H1 (cell line): ENCODE measurements around the gene BPIFB4. TPM values are rescaled to one million over a fixed set of nuclear protein-coding genes. Genes with fewer than 3 reads are reported as not detected.

Source experiments
- CTCF ChIA-PET: fragments of 300-600 bp; sonication (Branson Sonifier 250); formaldehyde crosslinking; loops from one replicate; lab custom pipeline; 2021; ENCODE audit not compliant: partially characterized antibody; lab: Charles Lee
- POLR2A ChIA-PET: fragments of 300-600 bp; sonication (Branson Sonifier 250); formaldehyde crosslinking; loops from one replicate; lab custom pipeline; 2021; ENCODE audit warnings: inconsistent platforms; ENCODE audit not compliant: partially characterized antibody; lab: Charles Lee
- DNase-seq, 2 experiments: peaks; one replicate each; pipeline versions ENCODE4 v3.0.0 to v3.0.0-alpha.2; 2010 to 2022; ENCODE audit warnings: low spot score in 2 of 2, low read depth in 1 of 2, mixed read lengths in 1 of 2
- FAIRE-seq: peaks from 2 replicates; lab custom pipeline; 2011; peaks lifted over from hg19 to GRCh38; lab: Jason Lieb, UNC
- H2AFZ ChIP-seq: 2 replicates; pipeline ENCODE4 v1.8.1; 2012; ENCODE audit warnings: low read length, inconsistent platforms
- H2AK5ac ChIP-seq: 2 replicates; pipeline ENCODE4 v1.6.1; 2013; ENCODE audit warnings: low read depth, low read length
- H2BK120ac ChIP-seq: replicated peaks from 2 replicates; pipeline ENCODE3; 2013; ENCODE audit warnings: low read depth, low read length, inconsistent platforms
- H2BK12ac ChIP-seq: 2 replicates; pipeline ENCODE4 v1.6.1; 2013; ENCODE audit warnings: low read depth, low read length
- H2BK15ac ChIP-seq: 2 replicates; pipeline ENCODE4 v1.6.1; 2013; ENCODE audit warnings: low read length
- H2BK20ac ChIP-seq: 2 replicates; pipeline ENCODE4 v1.6.1; 2013; ENCODE audit warnings: low read length
- H2BK5ac ChIP-seq: 2 replicates; pipeline ENCODE4 v1.6.1; 2013; ENCODE audit warnings: low read depth, low read length
- H3K14ac ChIP-seq: 2 replicates; pipeline ENCODE4 v1.6.1; 2013; ENCODE audit warnings: inconsistent platforms; ENCODE audit not compliant: insufficient read length
- H3K18ac ChIP-seq: 2 replicates; pipeline ENCODE4 v1.6.1; 2013; ENCODE audit warnings: low read length; ENCODE audit errors: extremely low read depth
- H3K23ac ChIP-seq: 2 replicates; pipeline ENCODE4 v1.6.1; 2013; ENCODE audit warnings: inconsistent platforms; ENCODE audit not compliant: insufficient read length
- H3K23me2 ChIP-seq: 2 replicates; pipeline ENCODE4 v1.6.1; 2013; ENCODE audit warnings: low read depth, low read length
- H3K27ac ChIP-seq: 2 replicates; pipeline ENCODE4 v1.6.1; 2011; ENCODE audit warnings: low read depth, low read length, inconsistent platforms
- H3K27me3 ChIP-seq, 4 experiments: replicated peaks in 1 of 4; 1 replicate in 1 of 4; 2 replicates in 3 of 4; pipeline versions ENCODE4 v1.6.1 to v1.8.1; 2011 to 2013; ENCODE audit warnings: low read length in 3 of 4, mild to moderate bottlenecking in 3 of 4, inconsistent platforms in 2 of 4, mixed read lengths in 2 of 4, moderate library complexity in 1 of 4; ENCODE audit not compliant: control insufficient read depth in 3 of 4, insufficient read depth in 3 of 4; ENCODE audit errors: extremely low read depth in 1 of 4
- H3K36me3 ChIP-seq, 4 experiments: 2 replicates each; pipeline versions ENCODE4 v1.6.1 to v1.8.1; 2011 to 2013; ENCODE audit warnings: mild to moderate bottlenecking in 4 of 4, low read length in 3 of 4, moderate library complexity in 2 of 4, control low read depth in 1 of 4, inconsistent platforms in 1 of 4; ENCODE audit not compliant: insufficient read depth in 4 of 4, control insufficient read depth in 2 of 4
- H3K4ac ChIP-seq: replicated peaks from 2 replicates; pipeline ENCODE3; 2013; ENCODE audit warnings: low read length, low read depth, mixed read lengths, inconsistent platforms; ENCODE audit not compliant: insufficient read length
- H3K4me1 ChIP-seq, 4 experiments: replicated peaks in 1 of 4; 1 replicate in 1 of 4; 2 replicates in 3 of 4; pipeline versions ENCODE4 v1.6.1 to v1.8.1; 2011 to 2013; ENCODE audit warnings: low read length in 3 of 4, inconsistent platforms in 2 of 4, mixed read lengths in 1 of 4; ENCODE audit not compliant: insufficient read depth in 4 of 4, control insufficient read depth in 3 of 4
- H3K4me2 ChIP-seq, 2 experiments: 2 replicates each; pipeline versions ENCODE4 v1.6.1 to v1.8.1; 2011 to 2013; ENCODE audit warnings: low read depth in 2 of 2, low read length in 2 of 2, control low read depth in 1 of 2, inconsistent platforms in 1 of 2, mild to moderate bottlenecking in 1 of 2; ENCODE audit not compliant: insufficient read depth in 1 of 2
- H3K4me3 ChIP-seq, 4 experiments: fragments of 200-600, 300-600 bp in 1 of 4; sonication (generic), shearing (Covaris generic), sonication (Bioruptor Twin) in 1 of 4; 2 replicates each; pipeline versions ENCODE4 v1.5.1 to v1.8.1; 2011 to 2016; ENCODE audit warnings: low read length in 4 of 4, low read depth in 3 of 4, control low read depth in 2 of 4, inconsistent platforms in 2 of 4, mild to moderate bottlenecking in 2 of 4, mixed read lengths in 1 of 4, moderate library complexity in 1 of 4; ENCODE audit not compliant: insufficient read depth in 2 of 4; ENCODE audit errors: extremely low read depth in 1 of 4
- H3K56ac ChIP-seq: replicated peaks from 2 replicates; pipeline ENCODE3; 2013; ENCODE audit warnings: low read depth, mild to moderate bottlenecking, mixed read lengths, low read length, inconsistent platforms; ENCODE audit not compliant: insufficient read length
- H3K79me1 ChIP-seq: 2 replicates; pipeline ENCODE4 v1.6.1; 2013; ENCODE audit warnings: low read depth, low read length, control low read depth
- H3K79me2 ChIP-seq, 2 experiments: 2 replicates each; pipeline versions ENCODE4 v1.6.1 to v1.8.1; 2012 to 2013; ENCODE audit warnings: low read length in 2 of 2, mild to moderate bottlenecking in 2 of 2, inconsistent platforms in 1 of 2; ENCODE audit not compliant: insufficient read depth in 2 of 2, control insufficient read depth in 1 of 2
- H3K9ac ChIP-seq, 4 experiments: replicated peaks in 1 of 4; 1 replicate in 1 of 4; 2 replicates in 3 of 4; pipeline versions ENCODE4 v1.6.1 to v1.8.1; 2011 to 2013; ENCODE audit warnings: low read depth in 3 of 4, low read length in 3 of 4, control low read depth in 2 of 4, mild to moderate bottlenecking in 2 of 4, moderate library complexity in 2 of 4, inconsistent platforms in 1 of 4; ENCODE audit errors: extremely low read depth in 1 of 4
- H3K9me3 ChIP-seq, 2 experiments: 2 replicates each; pipeline versions ENCODE4 v1.6.1 to v1.8.1; 2012 to 2013; ENCODE audit warnings: mild to moderate bottlenecking in 2 of 2, moderate library complexity in 2 of 2, control low read depth in 1 of 2, inconsistent platforms in 1 of 2, low read depth in 1 of 2, low read length in 1 of 2, mixed read lengths in 1 of 2; ENCODE audit not compliant: insufficient read depth in 2 of 2
- H4K20me1 ChIP-seq, 2 experiments: replicated peaks in 1 of 2; 2 replicates each; pipeline versions ENCODE3 to v1.8.1; 2011 to 2013; ENCODE audit warnings: inconsistent platforms in 2 of 2, low read length in 2 of 2, mild to moderate bottlenecking in 1 of 2; ENCODE audit not compliant: insufficient read depth in 2 of 2, control insufficient read depth in 1 of 2
- H4K5ac ChIP-seq: 2 replicates; pipeline ENCODE4 v1.6.1; 2013; ENCODE audit warnings: low read length, low read depth, mixed read lengths, inconsistent platforms; ENCODE audit not compliant: insufficient read length
- H4K8ac ChIP-seq: 2 replicates; pipeline ENCODE4 v1.8.0; 2013; ENCODE audit warnings: mild to moderate bottlenecking, moderate library complexity, low read length, inconsistent platforms; ENCODE audit not compliant: insufficient read depth; ENCODE audit errors: extremely low read depth
- H4K91ac ChIP-seq: replicated peaks from 2 replicates; pipeline ENCODE3; 2013; ENCODE audit warnings: low read length, mixed read lengths, inconsistent platforms; ENCODE audit not compliant: insufficient read length
- EGR1 ChIP-seq: IDR thresholded peaks from 2 replicates; pipeline ENCODE4 v1.6.1; 2011; ENCODE audit warnings: low read depth, low read length, borderline replicate concordance
- EP300 ChIP-seq, 2 experiments: IDR thresholded peaks; 1 replicate in 1 of 2; 2 replicates in 1 of 2; pipeline ENCODE4 v1.6.1; 2011 to 2012; ENCODE audit warnings: low read depth in 2 of 2, low read length in 2 of 2, mild to moderate bottlenecking in 2 of 2, borderline replicate concordance in 1 of 2, inconsistent platforms in 1 of 2, moderate library complexity in 1 of 2
- HDAC6 ChIP-seq: IDR thresholded peaks from one replicate; pipeline ENCODE4 v1.7.1; 2012; ENCODE audit warnings: low read depth, mild to moderate bottlenecking, inconsistent platforms, low read length, moderate library complexity
- KDM5A ChIP-seq: fragments of 200-600 bp; IDR thresholded peaks from 2 replicates; pipeline ENCODE4 v1.7.1; 2012; ENCODE audit warnings: mild to moderate bottlenecking, low read length, inconsistent platforms, mixed read lengths
- MAX ChIP-seq: IDR thresholded peaks from 2 replicates; pipeline ENCODE4 v1.6.1; 2012; ENCODE audit warnings: inconsistent platforms
- NANOG ChIP-seq: IDR thresholded peaks from 2 replicates; pipeline ENCODE4 v1.6.1; 2011; ENCODE audit warnings: low read length, low read depth, mild to moderate bottlenecking, inconsistent platforms; ENCODE audit not compliant: insufficient read depth, poor library complexity, severe bottlenecking
- SIX5 ChIP-seq: IDR thresholded peaks from 2 replicates; pipeline ENCODE4 v1.6.1; 2011; ENCODE audit warnings: mild to moderate bottlenecking, low read depth, low read length
- SUZ12 ChIP-seq: fragments of 200-600 bp; sonication (generic); IDR thresholded peaks from 2 replicates; pipeline ENCODE4 v1.6.1; 2012; ENCODE audit warnings: mild to moderate bottlenecking, inconsistent platforms, low read length, moderate library complexity, mixed read lengths
- WGBS, 2 experiments: shearing (Covaris generic) in 1 of 2; methylation state at CpG; one replicate each; pipeline versions ENCODE4 v1.1.6 to v1.1.7; 2013 to 2015; ENCODE audit warnings: low lambda C conversion rate in 2 of 2, mixed read lengths in 2 of 2, inconsistent platforms in 1 of 2, low coverage in 1 of 2, missing lambda C conversion rate in 1 of 2; ENCODE audit not compliant: insufficient replicate concordance in 2 of 2, insufficient coverage in 1 of 2, insufficient read length in 1 of 2; ENCODE audit errors: extremely low coverage in 1 of 2, missing lambda C conversion rate in 1 of 2; 5-methylcytosine and 5-hydroxymethylcytosine counted together
- polyA plus RNA-seq, 7 experiments: library from polyadenylated mRNA; depleted of rRNA in 3 of 7; stranded (reverse) in 5 of 7; unstranded in 2 of 7; fragments of >200 nt in 5 of 7; fragments of 200-250 nt in 2 of 7; gene quantifications; 1 replicate in 5 of 7; 2 replicates in 1 of 7; 4 replicates in 1 of 7; pipeline versions ENCODE4 v1.2.1 to v1.2.3, GENCODE V29; 2011 to 2013; ENCODE audit warnings: missing spikeins in 2 of 7, mixed read lengths in 2 of 7
- total RNA-seq: library from RNA; stranded (reverse); fragmentation: NEBNext Ultra II Directional; extraction: Animal tissue kit (Norgen Biotek cat#: 25700); gene quantifications from 2 replicates; pipeline ENCODE4 v1.2.1, GENCODE V29; 2021

Gene BPIFB4
- total and polyA plus RNA-seq, 2 of the 8 experiments (the other 6 are each of a cell fraction or from before 2014, with no cell fraction given): not detected

DNA sequence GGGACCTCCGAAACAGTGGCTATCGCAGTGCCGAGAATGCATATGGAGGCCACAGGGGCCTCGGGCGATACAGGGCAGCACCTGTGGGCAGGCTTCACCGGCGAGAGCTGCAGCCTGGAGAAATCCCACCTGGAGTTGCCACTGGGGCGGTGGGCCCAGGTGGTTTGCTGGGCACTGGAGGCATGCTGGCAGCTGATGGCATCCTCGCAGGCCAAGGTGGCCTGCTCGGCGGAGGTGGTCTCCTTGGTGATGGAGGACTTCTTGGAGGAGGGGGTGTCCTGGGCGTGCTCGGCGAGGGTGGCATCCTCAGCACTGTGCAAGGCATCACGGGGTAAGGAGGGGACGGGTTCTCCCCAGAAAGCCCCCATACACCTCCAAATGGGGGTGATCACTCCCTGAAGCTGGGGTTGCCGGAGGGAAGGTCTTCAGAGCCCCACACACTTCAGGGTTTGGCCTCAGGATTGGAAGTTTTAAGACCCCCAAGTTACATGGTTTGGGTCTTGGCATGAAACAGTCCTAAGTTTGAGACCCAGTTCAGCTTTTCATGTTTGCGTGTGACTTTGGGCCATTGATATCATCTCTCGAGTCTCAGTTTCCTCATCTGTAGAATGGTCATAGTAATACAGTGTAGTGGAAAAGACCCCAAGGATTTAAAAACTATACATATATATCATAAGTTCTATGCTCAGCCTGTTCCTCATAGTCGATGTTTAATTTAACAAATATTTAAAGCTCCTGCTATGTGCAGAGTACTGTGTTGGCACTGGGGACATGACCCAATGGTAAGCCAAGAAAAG, 4.3 kb downstream of the BPIFB4 start:
- Histone ChIP-seq H2BK12ac (no peak overlapping the region), H4K20me1 (no peaks in the 10 kb centered on the region), H2AK5ac (no peak overlapping the region), H3K4me1 (no peaks in the 10 kb centered on the region), H3K23me2 (peaks cover 2% of the 10 kb centered on the region; the same call in 1 of the 2 replicates), H2BK20ac (no peak overlapping the region), H3K4me3 (no peak overlapping the region), H2AFZ (no peak overlapping the region), H3K9me3 (no peaks in the 10 kb centered on the region), H2BK5ac (no peak overlapping the region), H3K27ac (no peak overlapping the region), H4K91ac (no peak overlapping the region), H3K79me1 (no peaks in the 10 kb centered on the region), H3K79me2 (no peaks in the 10 kb centered on the region), H3K23ac (no peak overlapping the region), H3K27me3 (no peaks in the 10 kb centered on the region), H2BK15ac (no peak overlapping the region), H2BK120ac (no peak overlapping the region), H3K4ac (no peak overlapping the region), H4K8ac (no peak overlapping the region), H3K36me3 (no peaks in the 10 kb centered on the region), H3K9ac (no peak overlapping the region), H3K4me2 (no peak overlapping the region), H4K5ac (no peak overlapping the region), H3K56ac (no peak overlapping the region), H3K18ac (no peak overlapping the region)
- ChIA-PET POLR2A (no interaction called here), CTCF (interaction anchor here (1.0 to 1.5 kb wide), 4 partner anchors 13 to 183 kb away, joined by 3 to 6 read pairs (median 3); no protein-coding TSS in a partner anchor)
- no peak for FAIRE-seq
- WGBS, 2 experiments: 88% methylated on average over 20 of the region's 20 CpGs; no CpG with 5 or more reads in 1 of the 2 experiments
- TF ChIP-seq NANOG (no peak), SUZ12 (no peak), MAX (no peak), KDM5A (no peak), HDAC6 (no peak), SIX5 (no peak), EGR1 (no peak), EP300 (IDR thresholded peaks at IDR 0.05; ENCODE audit: borderline replicate concordance in 1 of 2, low read depth in 2 of 2, low read length in 2 of 2) (no peak)
- TF ChIP-seq, all 59 proteins: peak for 0
- no peak for DNase-seq
- no peak overlapping the region for H3K14ac ChIP-seq
